SK-N-SH treated with all-trans-retinoic acid at 6 μM for 48 hours (cell line): ENCODE measurements around the gene BMP3.

Experiments
- BACH2 ChIP-seq: fragments of 250-450 bp; sonication (Bioruptor Pico); IDR thresholded peaks from 2 replicates; pipeline ENCODE4 v1.9.0; 2021; ENCODE audit warnings: mild to moderate bottlenecking, borderline replicate concordance
- CREB5 ChIP-seq: fragments of 250-450 bp; sonication (Bioruptor Pico); IDR thresholded peaks from 2 replicates; pipeline ENCODE4 v1.5.1; 2020; ENCODE audit warnings: low read depth, mild to moderate bottlenecking, moderate library complexity
- PATZ1 ChIP-seq: fragments of 250-450 bp; sonication (Bioruptor Pico); IDR thresholded peaks from 2 replicates; pipeline ENCODE4 v1.8.0; 2020; ENCODE audit warnings: mild to moderate bottlenecking, moderate library complexity, borderline replicate concordance
- ZFP3 ChIP-seq: fragments of 250-450 bp; sonication (Bioruptor Pico); IDR thresholded peaks from 2 replicates; pipeline ENCODE4 v1.5.0; 2020; ENCODE audit warnings: mild to moderate bottlenecking, moderate library complexity
- ZFP30 ChIP-seq: fragments of 450-650 bp; formaldehyde crosslinking; IDR thresholded peaks from 2 replicates; pipeline ENCODE4 v1.5.0; 2022; ENCODE audit warnings: mild to moderate bottlenecking, moderate library complexity

- TF ChIP-seq CREB5, result no peak
- no peak for TF ChIP-seq ZFP30 (CRISPR knock-in tag)
- TF ChIP-seq BACH2 (CRISPR knock-in tag), result no peak
- no peak for TF ChIP-seq ZFP3 (CRISPR knock-in tag)
- no peak for TF ChIP-seq PATZ1 (CRISPR knock-in tag)
Observed at GRCh38 chr4:81032771-81033684, 2.5 kb downstream of the BMP3 start.
